GM19395 (cell line): ENCODE data around the gene FYN.
"Not testable (repeated sequence)": the region's sequence is repeated elsewhere in the genome, so short reads cannot be mapped to it uniquely, and the experiment has no call there.

Experiments used
- ATAC-seq: cut with Tn5 transposase; IDR thresholded peaks from one replicate; pipeline ENCODE4 v1.9.1; 2021; ENCODE audit warnings: mild to moderate bottlenecking, moderate library complexity; ENCODE audit not compliant: unreplicated experiment

FYN gene

GRCh38 chr6:111687652-111688051, 185.6 kb downstream of the FYN start:
- ATAC-seq, result no peak

- ATAC-seq, result no peak
Measured at GRCh38 chr6:111686932-111687266, 186.4 kb downstream of the FYN start.

- ATAC-seq, result no peak
Measured at GRCh38 chr6:111686249-111686931, 186.9 kb downstream of the FYN start.

- ATAC-seq, result no peak
Measured at GRCh38 chr6:111685526-111685925, 187.7 kb downstream of the FYN start.

- ATAC-seq, result no peak
Measured at GRCh38 chr6:111685058-111685457, 188.2 kb downstream of the FYN start.

- ATAC-seq, result no peak
Measured at GRCh38 chr6:111683749-111684267, 189.4 kb downstream of the FYN start.

- ATAC-seq, result no peak
Measured at GRCh38 chr6:111683157-111683556, 190.1 kb downstream of the FYN start.

GRCh38 chr6:111681860-111682259, 191.4 kb downstream of the FYN start:
- ATAC-seq, result no peak

GRCh38 chr6:111680811-111681609, 192.2 kb downstream of the FYN start:
- not testable (repeated sequence) for ATAC-seq

- no peak for ATAC-seq
Measured at GRCh38 chr6:111680015-111680712, 193.1 kb downstream of the FYN start.

- no peak for ATAC-seq
Measured at GRCh38 chr6:111679126-111679858, 194.0 kb downstream of the FYN start.

GRCh38 chr6:111677249-111677990, 195.8 kb downstream of the FYN start:
- no peak for ATAC-seq

GRCh38 chr6:111676383-111676782, 196.9 kb downstream of the FYN start:
- ATAC-seq, result no peak

- no peak for ATAC-seq
Measured at GRCh38 chr6:111674883-111675282, 198.4 kb downstream of the FYN start.

GRCh38 chr6:111674413-111674812, 198.8 kb downstream of the FYN start:
- no peak for ATAC-seq

- ATAC-seq, result no peak
Measured at GRCh38 chr6:111673937-111674336, 199.3 kb downstream of the FYN start.

GRCh38 chr6:111673532-111673931, 199.7 kb downstream of the FYN start:
- no peak for ATAC-seq

GRCh38 chr6:111672761-111673450, 200.3 kb downstream of the FYN start:
- ATAC-seq, result no peak

- ATAC-seq, result no peak
Measured at GRCh38 chr6:111669326-111669725, 203.9 kb downstream of the FYN start.

GRCh38 chr6:111668410-111668809, 204.8 kb downstream of the FYN start:
- no peak for ATAC-seq
